Activated T-cell treated with anti-CD3 and anti-CD28 coated beads for 4 hours (primary cell): ENCODE data around the gene PRCD.
"Not testable (repeated sequence)": the region's sequence is repeated elsewhere in the genome, so short reads cannot be mapped to it uniquely, and the experiment has no call there.

ENCODE experiments used
- DNase-seq: peaks from one replicate; pipeline ENCODE4 v3.0.0-alpha.2; 2020

PRCD gene

GRCh38 chr17:76506408-76507345, 33.2 kb upstream of the PRCD start:
- DNase-seq: peak; percentile 90

DNA sequence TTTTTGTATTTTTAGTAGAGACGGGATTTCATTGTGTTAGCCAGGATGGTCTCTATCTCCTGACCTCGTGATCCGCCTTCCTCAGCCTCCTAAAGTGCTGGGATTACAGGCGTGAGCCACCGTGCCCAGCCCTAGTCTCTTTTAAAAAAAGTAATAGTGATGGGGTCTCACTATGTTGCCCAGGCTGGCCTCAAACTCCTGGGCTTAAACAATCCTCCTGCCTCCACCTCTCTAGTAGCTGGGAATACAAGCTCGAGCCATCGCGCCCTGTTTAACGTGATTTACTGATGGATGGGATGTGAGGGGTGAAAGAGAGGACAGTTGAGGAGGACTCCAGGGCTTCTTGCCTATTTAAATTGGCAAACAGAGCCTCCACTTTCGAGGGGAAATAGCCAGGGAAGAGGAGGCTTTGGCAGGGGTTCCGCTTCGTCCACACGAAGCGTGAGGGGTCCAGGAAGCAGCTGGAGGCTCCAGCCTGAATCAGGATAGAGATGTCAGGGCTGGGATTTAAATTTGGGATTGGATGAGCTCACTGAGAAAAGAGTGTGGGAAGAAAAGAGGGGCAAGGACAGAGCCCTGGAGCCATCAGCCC, 31.3 kb upstream of the PRCD start:
- DNase-seq: not testable (repeated sequence)

DNA sequence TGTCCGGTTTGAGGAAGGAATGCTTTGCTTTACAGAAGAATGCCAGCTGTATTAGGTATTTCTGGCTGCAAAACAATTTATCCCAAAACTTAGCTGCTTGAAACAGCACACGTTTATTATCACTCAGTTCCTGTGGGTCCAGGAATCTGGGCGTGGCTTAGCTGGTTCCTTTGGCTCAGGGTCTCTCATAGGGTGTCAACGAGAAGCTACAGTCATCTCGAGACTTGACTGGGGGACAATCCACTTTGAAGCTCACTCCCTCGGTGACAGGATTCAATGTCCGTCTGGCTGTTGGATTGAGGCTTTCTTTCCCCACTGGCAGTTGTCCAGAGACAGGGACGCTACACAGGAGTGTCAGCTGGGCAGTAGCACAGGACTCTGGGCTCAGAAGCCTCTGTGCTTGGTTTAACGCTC, 29.0 kb upstream of the PRCD start:
- DNase-seq: no peak

- DNase-seq: no peak
These were observed 28.0 kb upstream of the PRCD start for GRCh38 chr17:76511668-76512365.

DNA sequence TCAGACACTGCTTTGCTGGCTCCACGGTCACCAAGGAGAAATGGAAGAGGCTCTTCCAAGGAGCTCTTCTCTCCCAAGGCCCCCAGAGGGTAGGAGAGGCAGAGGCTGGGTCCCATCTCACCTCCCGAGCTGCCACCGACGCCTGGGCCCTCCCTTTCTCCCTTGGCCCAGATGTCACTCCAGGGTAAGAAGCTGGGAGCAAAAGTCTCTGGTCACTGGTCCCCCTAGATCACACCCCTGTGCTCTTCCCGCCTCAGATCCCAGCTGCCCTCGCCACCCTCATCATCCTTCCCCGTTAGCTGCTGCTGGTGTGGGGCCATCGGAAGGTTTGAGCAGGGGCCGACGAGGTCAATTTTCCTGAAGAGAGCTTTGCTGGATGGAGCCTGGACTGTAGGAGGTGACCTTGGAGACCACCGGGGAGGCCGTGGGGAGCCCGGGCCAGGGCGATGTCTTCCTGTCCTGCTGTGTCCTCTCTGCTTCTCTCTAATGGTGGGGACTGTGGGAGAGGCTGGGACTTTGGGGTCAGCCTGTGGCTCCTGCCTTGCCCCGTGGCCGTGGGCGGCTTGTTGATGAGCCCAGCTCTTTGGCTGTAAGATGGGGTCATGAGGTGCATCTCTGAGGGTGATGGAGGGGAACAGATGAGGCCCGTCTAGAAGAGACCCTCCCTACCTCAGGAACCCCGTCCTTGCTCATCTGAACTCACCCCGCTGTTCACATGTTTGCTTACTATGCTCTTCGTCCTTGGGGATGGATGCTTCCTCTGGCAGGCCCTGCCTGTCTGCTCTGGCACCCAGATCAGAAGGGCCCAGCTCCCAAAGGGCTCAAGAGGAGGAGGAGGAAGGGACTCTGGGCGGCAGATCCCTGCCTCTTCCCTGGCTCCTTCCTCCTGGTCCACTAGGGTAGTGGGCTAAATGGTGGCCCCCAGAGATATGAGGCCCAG, 27.2 kb upstream of the PRCD start:
- DNase-seq: no peak

DNA sequence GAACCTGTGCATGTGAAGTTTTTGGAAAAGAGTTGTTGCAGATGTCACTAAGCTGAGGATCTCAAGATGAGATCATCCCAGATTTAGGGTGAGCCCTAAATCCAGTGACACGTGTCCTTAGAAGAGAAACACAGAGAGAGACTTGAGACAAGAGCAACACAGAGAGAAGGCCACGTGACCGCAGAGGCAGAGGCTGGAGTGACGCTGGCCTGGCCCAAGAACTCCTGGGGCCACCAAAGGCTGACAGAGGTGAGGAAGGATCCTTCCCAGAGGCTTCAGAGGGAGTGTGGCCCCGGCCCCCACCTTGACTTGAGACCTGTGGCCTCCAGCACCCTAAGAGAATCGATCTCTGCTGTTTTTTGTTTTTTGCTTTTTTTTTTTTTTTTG, 26.5 kb upstream of the PRCD start:
- DNase-seq: no peak

- DNase-seq: not testable (repeated sequence)
These were observed 25.5 kb upstream of the PRCD start for GRCh38 chr17:76514355-76514754.

DNA sequence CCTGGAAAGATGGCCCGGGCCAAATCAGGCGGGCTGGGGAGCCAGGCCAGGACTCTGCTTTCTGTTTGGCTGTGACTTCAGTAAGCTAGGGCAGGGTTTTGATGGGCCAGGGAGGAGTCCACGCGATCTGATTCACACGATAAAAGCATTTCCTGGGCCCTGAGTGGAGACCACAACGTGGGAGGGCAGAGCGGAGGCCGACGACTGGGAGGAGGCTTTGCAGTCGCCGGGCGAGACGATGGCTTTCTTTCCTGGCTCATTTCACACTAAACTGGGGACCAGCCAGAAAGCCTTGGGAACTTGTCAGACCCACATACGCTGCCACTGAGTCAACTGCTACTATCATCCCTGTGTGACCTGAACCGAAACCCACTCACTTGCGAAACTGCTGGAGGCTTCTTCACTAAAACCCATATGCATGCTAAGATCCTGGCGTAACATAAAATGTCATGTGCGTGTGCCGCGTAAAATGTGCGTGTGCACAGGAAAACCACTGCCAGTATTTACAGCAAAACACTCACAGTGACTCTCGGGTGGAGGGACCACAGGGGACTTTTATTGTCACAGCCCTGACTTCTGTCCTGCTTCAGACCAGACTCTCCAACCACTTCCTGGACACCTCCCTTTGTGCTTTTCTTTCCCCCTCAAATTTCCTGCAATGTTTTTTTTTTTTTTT, 24.4 kb upstream of the PRCD start:
- peak; percentile 55 for DNase-seq

DNA sequence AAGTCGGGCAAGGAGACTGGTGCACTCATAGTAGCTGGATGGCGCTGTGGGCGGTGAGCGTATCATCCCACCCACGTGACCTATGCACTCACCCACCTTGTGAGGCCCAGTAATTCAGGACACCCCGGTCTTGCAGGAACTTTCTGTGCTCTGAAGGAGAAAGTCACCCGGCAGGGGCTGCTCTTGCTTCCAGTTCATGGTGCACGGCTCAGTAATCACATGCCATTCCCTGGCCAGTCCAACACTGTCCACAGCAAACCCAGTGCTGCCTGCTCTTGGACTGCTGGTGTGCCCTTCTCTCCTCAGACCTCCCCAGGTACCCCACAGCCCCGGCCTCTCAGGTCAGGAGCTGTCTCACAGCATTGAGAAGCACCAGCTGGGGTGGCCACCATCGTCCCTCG, 22.2 kb upstream of the PRCD start:
- no peak for DNase-seq

DNA sequence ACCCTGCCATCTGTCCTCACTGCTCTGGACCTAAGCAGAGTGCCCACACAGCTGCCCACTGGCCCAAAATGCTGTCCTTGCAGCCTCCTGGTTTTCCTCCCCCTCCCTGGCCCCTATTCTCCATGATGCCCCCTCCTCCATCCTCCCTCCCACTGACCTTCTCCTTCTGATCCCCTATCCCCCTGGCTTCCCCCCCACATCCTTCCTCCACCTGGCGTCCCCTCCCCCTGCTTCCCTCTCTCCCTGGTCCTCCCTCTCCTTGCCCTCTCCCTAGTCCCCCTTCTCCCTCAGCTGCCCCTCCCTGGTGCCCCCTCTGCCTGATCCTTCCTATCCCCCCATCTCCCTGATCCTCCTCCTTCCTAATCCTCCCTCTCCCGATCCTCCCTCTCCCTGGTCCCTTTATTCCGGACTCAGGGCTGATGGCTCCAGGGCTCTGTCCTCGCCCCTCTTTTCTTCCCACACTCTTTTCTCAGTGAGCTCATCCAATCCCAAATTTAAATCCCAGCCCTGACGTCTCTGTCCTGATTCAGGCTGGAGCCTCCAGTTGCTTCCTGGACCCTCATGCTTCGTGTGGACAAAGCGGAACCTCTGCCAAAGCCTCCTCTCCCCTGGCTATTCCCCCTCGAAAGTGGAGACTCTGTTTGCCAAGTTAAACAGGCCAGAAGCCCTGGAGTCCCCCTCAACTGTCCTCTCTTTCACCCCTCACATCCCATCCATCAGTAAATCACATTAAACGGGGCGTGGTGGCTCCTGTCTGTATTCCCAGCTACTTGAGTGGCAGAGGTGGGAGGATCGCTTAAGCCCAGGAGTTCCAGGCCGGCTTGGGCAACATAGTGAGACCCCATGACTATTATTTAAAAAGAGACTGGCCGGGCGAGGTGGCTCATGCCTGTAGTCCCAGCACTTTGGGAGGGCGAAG, 20.5 kb upstream of the PRCD start:
- no peak for DNase-seq

DNA sequence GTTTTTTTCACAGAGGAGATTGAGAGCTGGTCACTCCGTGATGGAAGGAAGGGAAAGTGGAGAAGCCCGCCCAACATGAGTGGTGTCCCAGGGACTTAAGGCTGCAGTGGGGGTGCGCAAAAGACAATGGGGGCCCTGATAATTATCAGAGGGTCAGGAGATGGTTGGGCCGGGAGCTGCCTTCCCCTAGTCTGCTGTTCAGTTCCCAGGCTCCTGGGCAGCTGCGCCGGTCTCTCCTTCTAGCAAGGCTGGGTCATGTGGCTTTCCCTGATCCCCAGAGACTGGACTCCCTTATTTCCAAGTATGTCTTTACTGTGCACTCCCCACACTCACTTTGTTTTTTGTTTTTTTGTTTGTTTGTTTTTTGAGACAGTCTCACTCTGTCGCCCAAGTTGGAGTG, 18.6 kb upstream of the PRCD start:
- DNase-seq: no peak

- not testable (repeated sequence) for DNase-seq
These were observed 18.2 kb upstream of the PRCD start for GRCh38 chr17:76521683-76522082.

DNA sequence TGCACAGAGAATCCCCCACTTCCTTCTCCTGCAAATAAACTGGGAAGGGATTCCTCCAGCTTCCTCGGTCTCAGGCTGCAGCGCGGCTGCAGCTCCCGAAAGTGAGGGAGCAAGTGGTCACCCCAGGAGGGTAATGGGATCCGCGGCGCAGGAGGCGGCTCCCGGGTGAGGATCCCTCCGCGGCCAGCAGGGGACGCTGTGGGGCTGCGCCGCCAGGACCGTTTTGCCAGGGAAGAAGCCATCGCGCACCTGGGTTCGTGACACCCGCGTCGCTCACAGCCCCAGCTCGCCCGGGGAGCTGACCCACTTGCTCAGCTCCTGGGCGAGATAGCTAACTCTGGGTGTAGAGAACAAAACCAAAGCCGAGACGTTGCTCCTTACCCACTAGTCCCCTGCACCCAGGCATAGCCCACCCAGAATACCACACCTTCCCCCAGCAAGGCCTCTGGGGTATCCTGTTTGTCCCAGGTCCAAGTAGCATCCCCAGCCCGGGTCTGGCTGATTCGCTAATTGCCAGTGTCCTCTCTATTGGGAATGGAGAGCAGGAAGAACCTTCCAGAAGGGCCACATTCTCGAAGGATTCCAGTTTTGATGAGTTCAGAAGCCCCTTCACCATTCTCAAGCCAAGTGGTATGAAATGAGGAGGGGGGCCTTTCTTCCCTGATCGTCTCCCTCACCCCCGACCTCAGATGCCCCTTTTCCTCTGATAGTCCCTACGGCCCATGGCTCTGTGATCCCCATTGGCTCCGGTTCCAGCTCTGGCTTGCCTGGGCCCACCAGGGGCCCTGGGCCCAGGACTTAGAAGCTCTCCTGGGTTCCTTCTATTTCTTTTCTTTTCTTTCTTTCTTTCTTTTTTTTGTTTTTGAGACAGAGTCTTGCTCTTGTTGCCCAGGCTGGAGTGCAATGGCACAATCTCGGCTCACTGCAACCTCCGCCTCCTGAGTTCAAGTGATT, 16.5 kb upstream of the PRCD start:
- DNase-seq: peak; percentile 72

GRCh38 chr17:76524598-76525512, 15.0 kb upstream of the PRCD start:
- no peak for DNase-seq

DNA sequence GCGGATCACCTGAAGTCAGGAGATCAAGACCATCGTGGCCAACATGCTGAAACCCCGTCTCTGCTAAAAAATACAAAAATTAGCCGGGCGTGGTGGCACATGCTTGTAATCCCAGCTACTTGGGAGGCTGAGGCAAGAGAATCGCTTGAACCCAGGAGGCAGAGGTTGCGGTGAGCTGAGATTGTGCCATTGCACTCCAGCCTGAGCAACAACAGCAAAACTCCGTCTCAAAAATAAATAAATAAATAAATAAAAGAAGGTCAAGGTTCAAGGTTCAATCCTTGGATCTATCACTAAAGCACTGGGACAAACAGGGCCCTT, 14.4 kb upstream of the PRCD start:
- DNase-seq: not testable (repeated sequence)

DNA sequence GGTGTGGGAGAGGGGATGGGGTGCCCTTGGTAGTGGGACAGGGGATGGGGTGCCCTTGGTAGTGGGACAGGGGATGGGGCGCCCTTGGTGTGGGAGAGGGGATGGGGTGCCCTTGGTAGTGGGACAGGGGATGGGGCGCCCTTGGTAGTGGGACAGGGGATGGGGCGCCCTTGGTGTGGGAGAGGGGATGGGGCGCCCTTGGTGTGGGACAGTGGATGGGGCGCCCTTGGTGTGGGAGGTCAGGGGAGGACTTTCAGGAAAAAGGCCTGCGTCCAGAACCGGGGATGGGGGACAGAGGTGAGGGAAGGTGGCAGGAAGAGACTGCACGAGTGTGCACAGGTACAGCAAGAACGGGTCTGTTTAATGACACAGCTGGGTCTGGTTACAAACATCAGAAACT, 12.8 kb upstream of the PRCD start:
- not testable (repeated sequence) for DNase-seq

DNA sequence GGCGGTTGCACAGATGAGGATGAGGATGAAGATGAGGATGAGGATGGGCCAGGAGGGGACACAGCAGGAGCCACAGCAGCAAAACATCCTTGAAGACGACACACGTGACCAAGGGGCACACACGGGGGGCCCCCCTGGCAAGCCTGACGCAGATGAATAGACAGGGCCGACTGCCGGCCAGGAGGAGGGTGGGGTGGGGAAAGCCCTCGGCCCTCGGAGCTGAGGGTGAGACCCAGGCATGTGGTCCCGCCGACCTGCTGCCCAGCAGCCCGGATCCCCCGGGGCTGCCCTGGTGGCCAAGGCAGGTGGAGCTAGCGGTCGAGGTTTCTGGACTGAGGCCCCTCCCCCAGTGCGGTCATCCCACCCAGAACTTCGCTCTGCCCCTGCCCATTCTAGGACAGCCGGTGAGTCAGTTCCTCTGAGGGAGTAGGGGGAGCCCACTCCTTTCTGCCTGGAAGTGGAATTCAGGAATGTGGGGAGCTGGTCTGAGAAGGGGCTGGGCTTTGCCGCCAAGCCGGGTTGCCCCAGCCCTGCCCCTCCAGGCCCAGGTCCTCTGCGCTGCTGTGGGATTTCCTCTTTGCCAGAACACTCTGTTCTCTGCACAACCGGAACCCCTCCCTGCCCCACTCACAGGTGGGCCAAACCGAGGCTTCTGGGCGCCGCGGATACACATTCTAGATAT, 12.3 kb upstream of the PRCD start:
- DNase-seq: peak; percentile 28

- DNase-seq: no peak
These were observed 11.7 kb upstream of the PRCD start for GRCh38 chr17:76528156-76528527.
